Stimulated activated CD8-positive, alpha-beta memory T cell treated with anti-CD3 and anti-CD28 coated beads, Interleukin-7, amount 100 ng/mL, for 24 hours (primary cell): ENCODE measurements around the gene MYLK4.

Experiments
- DNase-seq: peaks from one replicate; pipeline ENCODE4 v3.0.0-alpha.2; 2020; ENCODE audit warnings: low read depth

MYLK4 gene

DNA sequence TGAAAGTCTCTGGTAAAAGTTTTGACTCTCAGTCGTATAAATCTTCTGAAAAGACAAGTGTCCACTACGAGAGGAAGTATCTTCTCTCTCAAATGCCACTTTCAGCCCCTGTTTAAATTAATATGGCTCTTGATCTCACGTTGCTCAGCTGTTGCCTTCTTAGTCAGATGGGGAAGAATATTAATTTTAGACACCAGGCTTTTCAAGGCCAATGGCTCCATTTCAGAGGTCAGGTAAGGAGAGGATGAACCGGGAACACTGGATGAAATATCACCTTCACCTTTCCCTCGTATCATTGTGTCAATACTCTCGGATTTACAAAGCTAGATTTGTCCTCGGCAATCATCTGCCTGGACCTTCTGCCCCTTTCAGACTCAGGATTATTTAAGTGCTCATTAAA lies at the start of gene MYLK4:
Gene MYLK4 (minus strand): TSS at position 91 of the 400 bp plus-strand sequence. CDS start 1,628 bp downstream, outside the sequence.
- no peak for DNase-seq

- no peak for DNase-seq
These were observed 49.3 kb upstream of the MYLK4 start for GRCh38 chr6:2799936-2800527.

- DNase-seq: no peak
These were observed 47.9 kb upstream of the MYLK4 start for GRCh38 chr6:2798586-2799134.

DNA sequence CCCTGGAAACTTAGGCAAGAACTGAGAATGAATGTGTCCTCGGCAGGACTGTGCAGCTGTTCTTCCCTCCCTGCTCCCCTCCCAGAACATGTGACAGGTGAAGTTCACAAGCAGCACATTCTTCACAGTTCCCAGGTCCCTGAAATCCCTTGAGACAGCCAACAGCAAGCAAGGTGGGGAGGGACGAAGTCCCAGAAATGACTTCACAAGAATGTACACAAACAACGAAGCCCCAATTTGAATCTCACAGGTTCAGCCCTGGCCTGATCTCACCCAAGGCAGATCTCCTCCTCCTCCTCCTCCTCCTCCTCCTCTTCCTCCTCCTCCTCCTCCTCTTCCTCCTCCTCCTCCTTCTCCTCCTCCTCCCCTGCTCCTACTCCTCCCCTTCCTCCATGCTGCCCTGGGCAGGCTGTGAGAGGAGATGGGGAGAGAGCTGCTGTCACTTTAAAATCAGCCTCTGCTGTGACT lies 46.9 kb upstream of the MYLK4 start:
- DNase-seq: no peak

GRCh38 chr6:2796861-2797260 lies 46.1 kb upstream of the MYLK4 start:
- no peak for DNase-seq

DNA sequence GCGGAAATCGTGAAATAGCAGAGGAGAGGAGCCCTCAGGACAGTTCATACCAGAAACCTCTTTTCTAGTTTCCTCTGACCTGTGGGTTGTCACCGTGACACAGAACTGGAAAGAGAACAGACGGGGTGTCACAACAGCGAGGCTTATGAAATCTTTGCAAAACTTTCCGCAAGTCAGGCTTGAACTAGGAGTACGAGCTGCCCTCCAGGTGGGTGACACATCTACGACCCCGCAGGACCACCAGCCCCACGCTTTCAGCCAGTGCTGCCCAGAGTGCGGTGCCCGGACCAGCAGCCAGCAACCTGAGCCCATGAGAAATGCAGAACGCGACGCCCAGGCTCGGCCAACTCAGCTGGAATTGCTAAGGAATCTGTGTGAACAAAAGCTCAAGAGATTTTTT lies 45.2 kb upstream of the MYLK4 start:
- DNase-seq: no peak

DNA sequence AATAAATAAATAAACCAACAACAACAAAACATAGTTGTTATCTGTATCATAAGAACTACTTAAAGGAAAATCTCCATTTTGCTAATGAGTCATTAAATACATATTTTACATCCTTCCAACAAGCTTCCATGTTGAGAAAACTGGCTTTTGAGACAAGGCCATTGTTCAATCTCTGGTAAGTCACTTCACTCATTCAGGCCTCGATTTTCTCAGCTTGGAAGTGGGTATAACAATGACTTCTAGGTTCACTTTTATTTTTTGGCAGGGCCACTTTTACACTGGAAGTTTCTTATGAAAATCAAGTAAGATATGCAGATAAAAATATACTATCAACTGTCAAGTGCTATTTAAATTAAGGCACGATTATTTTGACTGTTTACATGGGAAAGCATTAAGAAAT lies 44.4 kb upstream of the MYLK4 start:
- no peak for DNase-seq

DNA sequence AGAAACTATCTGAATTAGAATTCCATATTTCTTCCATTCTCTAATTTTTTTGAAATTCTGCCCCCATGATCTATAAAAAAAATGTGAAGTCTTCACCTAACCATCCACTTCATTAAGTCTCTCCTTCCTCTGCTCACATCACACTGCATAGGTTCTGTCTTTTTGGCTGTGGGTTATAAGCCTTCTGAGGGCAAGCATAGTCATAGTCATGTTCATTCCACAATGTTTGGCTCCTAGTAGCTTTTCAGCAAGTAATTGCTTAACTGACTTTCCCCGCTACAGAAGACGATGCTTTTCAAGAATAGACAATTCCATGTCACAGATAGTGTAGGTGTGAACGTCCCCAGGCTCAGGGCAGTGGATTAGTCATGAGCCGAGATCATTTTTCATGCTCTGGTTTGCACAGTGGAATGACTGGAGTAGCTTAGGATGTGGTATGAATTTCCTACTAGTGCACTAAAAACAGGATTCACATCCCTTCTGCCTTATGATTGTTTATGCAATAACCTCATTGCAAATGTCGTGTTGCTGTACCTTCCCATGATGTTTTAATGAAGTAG lies 43.5 kb upstream of the MYLK4 start:
- no peak for DNase-seq

DNA sequence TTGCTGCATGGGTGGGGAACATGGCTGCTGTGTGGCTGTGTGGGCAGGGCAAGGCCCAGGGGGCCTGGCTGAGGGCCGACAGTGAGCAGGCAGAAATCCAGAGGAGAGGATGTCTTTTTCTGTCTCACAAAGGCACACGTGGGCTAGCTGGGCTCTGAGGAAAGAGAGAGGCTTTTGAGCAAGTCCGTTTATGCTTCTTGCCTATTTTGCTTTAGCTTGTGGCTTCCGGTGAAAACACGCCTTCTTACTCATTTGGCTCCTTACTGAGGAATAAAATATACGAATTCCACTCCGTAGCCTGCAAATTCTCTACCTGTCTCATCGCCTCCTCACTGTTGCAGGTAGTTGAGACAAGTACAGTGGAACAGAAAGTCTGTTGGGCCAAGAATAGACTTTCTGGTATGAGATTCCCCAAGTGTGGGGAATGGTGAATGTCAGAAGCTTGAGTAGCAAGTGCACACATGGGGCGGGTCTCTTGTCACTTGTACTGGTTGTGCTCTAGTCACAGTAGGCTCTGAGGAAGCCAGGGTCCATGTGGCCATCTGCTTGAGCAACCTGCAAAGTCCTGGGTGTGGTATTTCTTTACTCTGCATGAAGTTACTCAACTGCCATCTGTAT lies 42.9 kb upstream of the MYLK4 start:
- DNase-seq: no peak

DNA sequence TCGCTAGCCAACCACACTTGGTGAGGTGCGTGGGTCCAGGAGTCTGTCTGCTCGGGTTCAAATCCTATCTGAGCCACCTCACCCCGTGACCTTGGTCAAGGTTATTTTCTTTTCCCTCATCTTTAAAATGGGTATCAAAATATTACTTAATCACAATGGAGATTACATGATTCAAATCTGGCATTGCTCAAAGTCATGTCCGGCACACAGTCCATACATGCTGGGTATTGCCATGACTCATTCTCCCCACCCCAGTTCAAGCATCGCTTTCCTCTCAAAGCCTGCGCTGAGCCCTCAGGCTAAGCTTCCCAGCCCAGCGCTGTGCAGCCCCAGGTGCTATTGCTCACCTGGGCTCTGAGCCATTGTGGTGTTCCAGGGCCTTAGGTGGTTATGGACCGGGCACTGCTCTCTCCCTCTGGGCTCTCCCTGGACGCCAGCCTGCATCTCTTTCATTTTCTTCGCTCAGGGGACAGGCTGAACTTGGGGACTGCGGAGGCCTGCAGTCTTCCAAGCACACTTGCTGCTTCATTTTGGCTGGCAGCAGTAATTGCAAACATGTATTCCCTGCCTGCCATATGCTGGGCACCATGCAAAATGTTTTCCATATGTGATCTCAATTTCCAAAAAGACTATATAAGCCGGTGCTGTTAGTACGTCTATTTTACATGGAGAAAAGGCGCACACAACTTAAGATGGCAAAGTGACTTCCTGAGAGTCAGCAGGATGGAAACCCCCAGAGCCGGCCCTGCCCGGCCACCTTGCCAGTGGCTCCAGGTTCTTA lies 41.8 kb upstream of the MYLK4 start:
- no peak for DNase-seq

GRCh38 chr6:2791450-2791974 lies 40.8 kb upstream of the MYLK4 start:
- no peak for DNase-seq

- no peak for DNase-seq
These were observed 40.1 kb upstream of the MYLK4 start for GRCh38 chr6:2790588-2791449.

- no peak for DNase-seq
These were observed 35.5 kb upstream of the MYLK4 start for GRCh38 chr6:2786269-2786668.

- no peak for DNase-seq
These were observed 34.2 kb upstream of the MYLK4 start for GRCh38 chr6:2784930-2785329.

DNA sequence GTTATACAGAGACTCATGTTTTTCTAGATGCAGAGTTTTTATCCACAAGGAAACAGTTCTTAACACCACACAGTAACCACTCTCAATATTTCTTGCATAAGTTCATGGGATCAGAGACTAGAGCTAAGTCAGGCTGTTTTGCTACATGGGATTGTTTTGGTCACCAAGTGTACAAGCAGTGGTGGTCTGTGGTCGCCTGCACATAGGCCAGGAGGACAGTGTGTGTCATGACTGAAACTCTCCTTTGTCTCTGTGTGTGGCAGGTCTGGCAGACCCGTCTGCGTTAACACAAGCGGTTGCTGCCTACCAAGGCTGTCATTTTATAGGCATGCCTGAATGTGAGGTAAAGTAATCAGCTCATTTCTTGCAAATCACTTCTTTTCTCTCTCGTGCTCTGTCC lies 33.3 kb upstream of the MYLK4 start:
- no peak for DNase-seq

DNA sequence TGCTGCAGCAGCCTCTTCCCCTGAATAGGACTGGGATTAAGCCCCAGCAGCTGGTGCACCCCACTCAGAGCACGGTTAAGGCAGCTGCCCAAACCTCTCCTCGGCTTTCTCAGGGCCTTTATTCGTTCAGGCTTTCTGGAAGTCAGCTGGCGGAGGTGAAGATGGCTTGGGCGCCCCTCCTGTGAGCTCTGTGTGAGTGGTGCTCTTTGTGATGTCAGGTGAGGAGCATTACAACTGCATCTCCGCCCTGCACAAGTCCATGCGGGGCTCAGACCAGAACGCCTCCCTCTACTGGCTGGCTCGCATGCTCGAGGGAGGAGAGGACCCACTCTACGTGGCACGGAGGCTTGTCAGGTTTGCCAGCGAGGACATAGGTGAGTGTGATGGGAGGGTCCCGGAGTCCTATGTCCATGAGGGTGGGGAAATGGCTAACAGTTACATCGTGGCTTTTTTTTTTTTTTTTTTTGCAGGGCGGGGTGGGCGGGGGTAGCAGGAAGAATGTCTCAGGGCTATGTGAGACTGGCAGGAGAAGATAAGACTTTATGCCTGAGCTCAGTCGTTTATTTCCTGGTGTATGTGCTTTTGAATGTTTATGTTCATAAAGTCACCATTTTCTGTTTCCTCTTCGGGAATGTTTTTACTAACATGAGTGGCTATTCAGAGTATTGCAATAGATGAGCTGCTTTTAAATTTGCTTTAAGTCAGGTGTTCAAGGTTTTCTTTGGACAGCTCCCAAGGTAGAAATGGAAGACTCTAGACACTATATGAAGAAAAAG lies 32.7 kb upstream of the MYLK4 start:
- DNase-seq: no peak

DNA sequence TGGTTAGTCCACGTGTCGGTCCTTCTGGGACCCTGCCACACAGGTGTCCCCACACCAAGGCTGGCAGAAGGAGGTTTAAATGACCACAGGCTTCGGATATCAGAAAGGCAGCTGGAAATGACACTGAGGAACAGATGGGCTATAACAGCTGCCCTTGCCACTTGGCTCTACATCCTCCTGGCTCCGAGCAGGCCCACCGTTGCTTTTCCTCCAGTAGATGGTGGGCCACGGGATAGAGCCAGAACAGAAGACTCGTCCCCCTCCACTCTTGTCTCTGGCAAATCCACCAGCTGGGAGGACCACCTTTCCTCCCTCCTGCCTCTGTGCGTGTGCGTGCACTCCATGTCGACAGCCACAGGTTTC lies 32.1 kb upstream of the MYLK4 start:
- DNase-seq: no peak

GRCh38 chr6:2782356-2782708 lies 31.6 kb upstream of the MYLK4 start:
- DNase-seq: no peak

DNA sequence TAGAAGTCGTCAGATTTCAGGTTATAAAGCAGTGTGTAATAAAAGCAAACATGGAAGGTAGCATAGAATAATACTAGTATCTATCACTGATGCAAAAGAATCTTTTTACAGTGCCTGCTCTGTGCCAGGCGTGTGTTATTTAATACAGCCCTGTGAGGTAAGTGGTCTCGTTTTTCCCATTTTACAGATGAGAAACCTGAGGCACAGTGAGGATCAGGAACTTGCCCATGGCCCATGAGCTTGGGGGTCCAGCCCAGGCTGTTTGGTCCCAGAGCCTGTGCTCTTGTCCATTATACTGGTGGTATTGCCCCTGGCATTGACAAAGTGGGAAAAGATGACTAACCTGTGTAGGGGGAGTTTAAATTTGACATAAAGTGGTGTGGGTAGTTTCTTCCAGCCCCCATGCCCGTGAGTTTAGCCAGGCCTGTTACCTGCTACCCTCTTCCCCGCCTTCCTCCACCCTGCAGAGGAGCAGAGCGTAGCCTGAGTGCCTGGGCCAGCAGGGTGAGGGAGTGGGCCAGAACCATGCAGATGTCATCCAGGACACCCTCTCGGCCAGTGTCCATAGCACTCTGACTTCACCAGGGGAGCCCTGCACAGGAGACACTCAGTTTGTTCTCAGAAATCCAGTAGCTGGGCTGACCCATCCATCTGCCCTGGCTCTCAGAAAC lies 31.1 kb upstream of the MYLK4 start:
- no peak for DNase-seq

DNA sequence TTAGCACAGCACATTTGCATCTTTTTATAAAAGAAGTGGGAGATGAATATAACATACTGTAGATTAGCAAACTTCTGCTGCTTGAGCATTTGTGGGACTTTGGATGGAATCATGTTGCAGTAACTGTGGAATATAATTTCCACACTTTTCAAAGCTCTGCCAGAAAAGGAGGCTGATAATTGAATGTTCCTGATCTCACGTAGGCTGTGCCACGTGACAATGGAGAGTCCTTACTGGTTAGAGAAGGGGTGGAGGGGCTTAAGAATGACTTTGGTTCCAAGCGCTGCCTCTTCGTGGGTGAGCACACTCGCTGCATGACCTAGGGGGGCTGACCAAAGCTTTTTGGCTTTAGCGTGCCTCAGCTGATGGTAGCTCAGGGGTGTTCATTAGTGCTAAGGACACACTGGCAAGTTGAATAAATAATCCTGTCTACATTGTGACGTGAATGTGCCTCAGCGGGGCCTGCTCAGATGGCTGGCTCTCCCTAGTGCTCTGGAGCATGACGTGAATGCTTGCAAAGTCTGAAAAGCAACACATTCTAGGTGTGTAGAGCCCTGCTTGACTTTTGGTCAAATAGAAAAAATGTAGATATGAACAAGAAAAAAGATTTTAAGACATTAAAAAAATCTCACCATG lies 29.5 kb upstream of the MYLK4 start:
- no peak for DNase-seq
